ENCODE measurements around the gene SCUBE1.

Gene SCUBE1

GRCh38 chr22:43209523-43209890 lies 133.7 kb downstream of the SCUBE1 start:
- TF ChIP-seq CTCF (IDR thresholded peaks at IDR 0.05; ENCODE audit: low read depth, low read length) = no peak
- no peak for DNase-seq (ENCODE audit: low read depth, low spot score)
- in situ Hi-C loops (cut with HindIII; ENCODE audit: low sequenced_read_pairs) = no loop called here
- no peak overlapping the region for H3K4me3 ChIP-seq (ENCODE audit: low read depth, low read length)

- in situ Hi-C loops (cut with HindIII; ENCODE audit: low sequenced_read_pairs) = no loop called here
- no peak overlapping the region for H3K4me3 ChIP-seq (ENCODE audit: low read depth, low read length)
- DNase-seq (ENCODE audit: low read depth, low spot score) = no peak
- no peak for TF ChIP-seq CTCF (IDR thresholded peaks at IDR 0.05; ENCODE audit: low read depth, low read length)
Measured at GRCh38 chr22:43208703-43209522, 134.3 kb downstream of the SCUBE1 start.

GRCh38 chr22:43207849-43208702 lies 135.1 kb downstream of the SCUBE1 start:
- in situ Hi-C loops (cut with HindIII; ENCODE audit: low sequenced_read_pairs) = no loop called here
- H3K4me3 ChIP-seq (ENCODE audit: low read depth, low read length) = no peak overlapping the region
- no peak for TF ChIP-seq CTCF (IDR thresholded peaks at IDR 0.05; ENCODE audit: low read depth, low read length)
- no peak for DNase-seq (ENCODE audit: low read depth, low spot score)

- in situ Hi-C loops (cut with HindIII; ENCODE audit: low sequenced_read_pairs) = no loop called here
- DNase-seq (ENCODE audit: low read depth, low spot score) = no peak
- no peak for TF ChIP-seq CTCF (IDR thresholded peaks at IDR 0.05; ENCODE audit: low read depth, low read length)
- H3K4me3 ChIP-seq (ENCODE audit: low read depth, low read length) = no peak overlapping the region
Measured at GRCh38 chr22:43207386-43207785, 135.8 kb downstream of the SCUBE1 start.

- in situ Hi-C loops (cut with HindIII; ENCODE audit: low sequenced_read_pairs) = no loop called here
- H3K4me3 ChIP-seq (ENCODE audit: low read depth, low read length) = no peak overlapping the region
- no peak for TF ChIP-seq CTCF (IDR thresholded peaks at IDR 0.05; ENCODE audit: low read depth, low read length)
- DNase-seq (ENCODE audit: low read depth, low spot score) = no peak
Measured at GRCh38 chr22:43206509-43207161, 136.5 kb downstream of the SCUBE1 start.

- TF ChIP-seq CTCF (IDR thresholded peaks at IDR 0.05; ENCODE audit: low read depth, low read length) = no peak
- in situ Hi-C loops (cut with HindIII; ENCODE audit: low sequenced_read_pairs) = no loop called here
- DNase-seq (ENCODE audit: low read depth, low spot score) = no peak
- H3K4me3 ChIP-seq (ENCODE audit: low read depth, low read length) = no peak overlapping the region
Measured at GRCh38 chr22:43205748-43206508, 137.2 kb downstream of the SCUBE1 start.
